IgD-negative memory B cell (primary cell): ENCODE results near the gene GJA4. TPM values are rescaled to one million over a fixed set of nuclear protein-coding genes. Genes with fewer than 3 reads are reported as not detected.

Source experiments
- polyA plus RNA-seq: library from polyadenylated mRNA; unstranded; fragments of 300-500 nt; fragmentation: Illumina TruSeq; gene quantifications from one replicate; pipeline ENCODE4 v1.2.3, GENCODE V29; 2021

GJA4 gene
- polyA plus RNA-seq, 1 donor from 2014 or later, result not detected

Other genes with a start within 250 kb of the GJA4 start
- not detected for gene GJB5, start 38.0 kb upstream of the GJA4 start, polyA plus RNA-seq
- gene GJB4, start 33.3 kb upstream of the GJA4 start, polyA plus RNA-seq, result not detected
- gene GJB3, start 11.8 kb upstream of the GJA4 start, polyA plus RNA-seq, result not detected
- 73.4 TPM for gene SMIM12, start 66.8 kb downstream of the GJA4 start, polyA plus RNA-seq
- 0.33 TPM for gene DLGAP3, start 136.7 kb downstream of the GJA4 start, polyA plus RNA-seq
- gene TMEM35B, start 192.3 kb downstream of the GJA4 start, polyA plus RNA-seq, result 70.7 TPM
- 11.3 TPM for gene ZMYM6, start 238.9 kb downstream of the GJA4 start, polyA plus RNA-seq